Fibroblast of lung (primary cell): ENCODE data around the gene CALN1.

Source experiments
- EZH2 ChIP-seq: IDR thresholded peaks from 2 replicates; pipeline ENCODE4 v1.5.1; 2012; ENCODE audit warnings: low read length, control low read depth, mild to moderate bottlenecking; ENCODE audit errors: missing control alignments
- TF ChIP-seq, protein P1 (sequence below), 2 donors: IDR thresholded peaks in 1 of 2; conservative IDR thresholded peaks in 1 of 2; 1 replicate in 1 of 2; 2 replicates in 1 of 2; pipeline ENCODE4 v1.5.1; 2011 to 2012; ENCODE audit warnings: low read length in 2 of 2, control low read depth in 1 of 2, inconsistent platforms in 1 of 2, low read depth in 1 of 2, mild to moderate bottlenecking in 1 of 2

DNA sequence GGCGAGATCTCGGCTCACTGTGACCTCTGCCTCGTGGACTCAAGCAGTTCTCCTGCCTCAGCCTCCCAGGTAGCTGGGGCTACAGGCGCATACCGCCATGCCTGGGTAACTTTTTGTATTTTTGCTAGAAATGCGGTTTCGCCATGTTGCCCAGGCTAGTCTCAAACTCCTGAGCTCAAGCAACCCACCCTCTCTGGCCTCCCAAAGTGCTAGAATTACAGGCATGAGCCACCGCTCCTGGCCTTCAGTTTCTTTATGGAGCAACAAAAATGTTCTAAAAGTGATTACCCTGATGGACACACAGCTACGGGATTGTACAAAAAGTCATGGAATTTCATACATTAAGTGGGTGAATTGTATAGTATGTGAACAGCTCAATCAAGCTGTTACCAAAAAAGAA is 216.0 kb downstream of the CALN1 start:
- no peak for TF ChIP-seq EZH2
- TF ChIP-seq, protein P1, sequence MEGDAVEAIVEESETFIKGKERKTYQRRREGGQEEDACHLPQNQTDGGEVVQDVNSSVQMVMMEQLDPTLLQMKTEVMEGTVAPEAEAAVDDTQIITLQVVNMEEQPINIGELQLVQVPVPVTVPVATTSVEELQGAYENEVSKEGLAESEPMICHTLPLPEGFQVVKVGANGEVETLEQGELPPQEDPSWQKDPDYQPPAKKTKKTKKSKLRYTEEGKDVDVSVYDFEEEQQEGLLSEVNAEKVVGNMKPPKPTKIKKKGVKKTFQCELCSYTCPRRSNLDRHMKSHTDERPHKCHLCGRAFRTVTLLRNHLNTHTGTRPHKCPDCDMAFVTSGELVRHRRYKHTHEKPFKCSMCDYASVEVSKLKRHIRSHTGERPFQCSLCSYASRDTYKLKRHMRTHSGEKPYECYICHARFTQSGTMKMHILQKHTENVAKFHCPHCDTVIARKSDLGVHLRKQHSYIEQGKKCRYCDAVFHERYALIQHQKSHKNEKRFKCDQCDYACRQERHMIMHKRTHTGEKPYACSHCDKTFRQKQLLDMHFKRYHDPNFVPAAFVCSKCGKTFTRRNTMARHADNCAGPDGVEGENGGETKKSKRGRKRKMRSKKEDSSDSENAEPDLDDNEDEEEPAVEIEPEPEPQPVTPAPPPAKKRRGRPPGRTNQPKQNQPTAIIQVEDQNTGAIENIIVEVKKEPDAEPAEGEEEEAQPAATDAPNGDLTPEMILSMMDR (conservative IDR thresholded peaks at IDR 0.05 in 1 of 2, IDR thresholded peaks at IDR 0.05 in 1 of 2; ENCODE audit: low read depth in 1 of 2, low read length in 2 of 2): no peak
